HG03280 (cell line): ENCODE data around the gene SF3B3.
"Not testable (repeated sequence)": the region's sequence is repeated elsewhere in the genome, so short reads cannot be mapped to it uniquely, and the experiment has no call there.

Experiments used
- ATAC-seq: cut with Tn5 transposase; IDR thresholded peaks from one replicate; pipeline ENCODE4 v1.9.1; 2021; ENCODE audit warnings: mild to moderate bottlenecking, moderate library complexity; ENCODE audit not compliant: unreplicated experiment

The SF3B3 gene

GRCh38 chr16:70588565-70588964, 64.9 kb downstream of the SF3B3 start:
- ATAC-seq = no peak

- ATAC-seq = not testable (repeated sequence)
Measured at GRCh38 chr16:70589416-70589815, 65.8 kb downstream of the SF3B3 start.

DNA sequence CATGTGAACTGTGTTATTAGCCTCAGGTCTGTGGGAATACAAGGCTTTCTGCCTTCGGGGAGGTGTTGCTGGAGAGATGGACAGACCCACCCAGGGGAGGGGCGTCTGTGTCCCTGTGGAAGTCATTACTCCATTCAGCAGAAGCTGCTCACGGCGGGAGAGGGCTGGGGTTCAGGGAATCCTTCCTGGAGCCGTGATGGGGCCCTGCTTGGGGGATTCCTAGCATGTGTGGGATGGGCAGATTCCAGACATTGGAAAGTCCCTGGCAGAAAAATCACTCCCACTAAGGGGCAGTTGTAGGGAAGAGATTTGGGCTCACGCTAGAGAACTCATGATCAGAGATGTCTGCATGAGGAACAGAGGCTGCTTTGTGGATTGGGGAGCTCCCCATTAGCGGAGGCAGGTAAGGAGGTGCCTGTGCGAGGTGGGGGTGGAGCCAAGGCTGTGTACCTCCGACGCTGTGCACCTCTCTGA, 66.4 kb downstream of the SF3B3 start:
- ATAC-seq = no peak

DNA sequence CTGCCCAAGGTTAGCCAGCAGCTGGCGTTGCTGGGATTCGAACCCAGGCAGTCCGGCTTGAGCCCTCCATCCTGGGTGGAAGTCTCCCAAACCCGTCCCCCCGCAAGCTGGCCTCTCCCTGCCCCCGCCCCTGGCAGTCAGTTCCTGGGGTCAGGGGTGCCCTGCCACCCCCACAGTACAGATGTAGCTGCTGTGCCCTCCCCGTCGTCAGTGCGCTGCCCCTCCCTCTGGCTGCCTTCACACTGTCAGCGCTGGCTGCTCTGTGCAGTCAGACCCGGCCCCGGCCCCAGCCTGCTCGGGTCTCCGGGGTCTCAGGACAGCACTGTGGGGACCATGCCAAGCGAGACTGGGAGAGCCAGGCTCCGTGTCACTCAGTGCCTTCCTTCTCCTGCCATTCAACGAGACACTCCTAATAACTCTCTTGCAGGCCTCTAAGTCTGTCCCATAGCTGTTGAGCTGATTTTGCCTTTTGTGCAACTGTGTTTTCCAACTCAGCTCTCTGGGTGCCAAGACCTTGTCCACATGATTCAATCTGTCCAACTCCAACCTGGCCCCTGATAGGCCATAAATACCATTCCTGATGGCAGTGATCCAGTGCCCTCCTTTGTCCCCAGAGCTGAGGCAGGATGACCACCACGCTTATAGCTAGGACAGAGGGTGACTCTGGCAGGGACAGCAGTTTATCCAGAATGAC, 67.3 kb downstream of the SF3B3 start:
- no peak for ATAC-seq

GRCh38 chr16:70591615-70592014, 68.0 kb downstream of the SF3B3 start:
- no peak for ATAC-seq

DNA sequence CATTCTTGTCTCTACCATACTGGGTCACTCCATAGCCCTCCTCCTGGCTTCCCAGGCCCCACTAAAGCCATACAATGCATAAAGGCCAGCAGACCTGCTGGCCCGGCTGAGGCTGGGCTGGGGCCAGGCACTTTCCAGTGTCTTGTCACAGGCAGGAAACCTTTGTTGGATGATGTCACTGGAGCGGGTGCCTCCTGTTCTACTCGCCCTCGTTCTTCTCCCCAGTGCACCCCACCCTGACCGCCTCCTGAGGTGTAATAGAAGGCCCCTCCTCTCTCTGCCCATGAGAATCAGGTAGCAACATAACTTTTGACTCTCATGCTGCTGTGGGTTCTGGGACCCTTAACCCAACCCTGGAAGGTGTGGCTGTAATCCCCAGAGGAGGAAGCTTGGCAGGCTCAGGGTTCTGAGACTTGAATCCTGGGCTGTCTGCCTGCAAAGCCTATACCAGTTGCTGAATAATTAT, 68.5 kb downstream of the SF3B3 start:
- no peak for ATAC-seq

- no peak for ATAC-seq
Measured at GRCh38 chr16:70593544-70593943, 69.9 kb downstream of the SF3B3 start.

DNA sequence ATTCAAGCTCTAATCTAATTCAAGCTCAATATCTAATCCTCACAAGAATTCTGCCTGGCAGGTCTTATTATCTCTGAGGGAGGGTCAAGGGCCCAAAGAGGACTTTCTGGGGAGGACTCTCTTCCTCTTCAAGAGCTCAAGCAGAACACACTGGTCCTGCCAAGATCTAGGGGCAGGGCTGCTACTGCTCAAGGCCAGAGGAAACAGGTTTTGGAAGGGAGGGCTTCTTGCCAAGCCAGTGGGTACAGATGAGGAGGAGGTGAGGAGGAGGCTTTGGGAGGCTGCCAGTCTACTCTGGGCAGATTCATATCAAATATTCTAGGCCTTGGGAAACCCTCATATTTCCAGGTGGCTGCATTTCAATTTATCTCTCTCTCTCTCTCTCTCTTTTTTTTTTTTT, 71.0 kb downstream of the SF3B3 start:
- no peak for ATAC-seq

DNA sequence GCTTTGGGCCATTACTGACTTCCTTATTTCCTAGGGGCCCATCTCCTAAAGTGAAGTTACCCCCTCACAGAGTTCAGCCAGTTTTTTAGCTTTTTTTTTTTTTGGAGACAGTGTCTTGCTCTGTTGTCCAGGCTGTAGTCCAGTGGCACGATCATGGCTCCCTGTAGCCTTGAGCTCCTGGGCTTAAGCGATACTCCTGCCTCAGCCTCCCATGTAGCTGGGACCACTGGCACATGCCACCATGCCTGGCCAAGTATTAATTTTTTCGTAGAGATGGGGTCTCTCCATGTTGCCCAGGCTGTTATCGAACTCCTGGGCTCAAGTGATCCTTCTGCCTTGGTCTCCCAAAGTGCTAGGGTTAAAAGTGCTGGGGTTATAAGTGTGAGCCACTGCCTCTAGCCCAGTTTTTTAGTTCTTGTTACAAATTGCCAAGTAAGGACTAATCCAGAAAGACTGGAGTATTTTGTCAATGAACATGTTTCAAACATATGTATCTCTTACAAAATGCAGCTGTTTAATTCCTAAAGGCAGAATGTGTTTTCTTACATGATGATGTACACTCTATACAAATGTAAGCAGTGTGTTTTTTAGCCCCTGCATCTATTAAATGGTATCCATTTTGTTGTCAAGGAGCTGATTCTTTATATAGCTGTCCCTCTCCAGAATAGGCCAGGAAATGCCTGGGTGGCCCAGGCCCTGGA, 73.7 kb downstream of the SF3B3 start:
- no peak for ATAC-seq

- no peak for ATAC-seq
Measured at GRCh38 chr16:70598937-70599503, 75.4 kb downstream of the SF3B3 start.

GRCh38 chr16:70600730-70601129, 77.1 kb downstream of the SF3B3 start:
- ATAC-seq = no peak

DNA sequence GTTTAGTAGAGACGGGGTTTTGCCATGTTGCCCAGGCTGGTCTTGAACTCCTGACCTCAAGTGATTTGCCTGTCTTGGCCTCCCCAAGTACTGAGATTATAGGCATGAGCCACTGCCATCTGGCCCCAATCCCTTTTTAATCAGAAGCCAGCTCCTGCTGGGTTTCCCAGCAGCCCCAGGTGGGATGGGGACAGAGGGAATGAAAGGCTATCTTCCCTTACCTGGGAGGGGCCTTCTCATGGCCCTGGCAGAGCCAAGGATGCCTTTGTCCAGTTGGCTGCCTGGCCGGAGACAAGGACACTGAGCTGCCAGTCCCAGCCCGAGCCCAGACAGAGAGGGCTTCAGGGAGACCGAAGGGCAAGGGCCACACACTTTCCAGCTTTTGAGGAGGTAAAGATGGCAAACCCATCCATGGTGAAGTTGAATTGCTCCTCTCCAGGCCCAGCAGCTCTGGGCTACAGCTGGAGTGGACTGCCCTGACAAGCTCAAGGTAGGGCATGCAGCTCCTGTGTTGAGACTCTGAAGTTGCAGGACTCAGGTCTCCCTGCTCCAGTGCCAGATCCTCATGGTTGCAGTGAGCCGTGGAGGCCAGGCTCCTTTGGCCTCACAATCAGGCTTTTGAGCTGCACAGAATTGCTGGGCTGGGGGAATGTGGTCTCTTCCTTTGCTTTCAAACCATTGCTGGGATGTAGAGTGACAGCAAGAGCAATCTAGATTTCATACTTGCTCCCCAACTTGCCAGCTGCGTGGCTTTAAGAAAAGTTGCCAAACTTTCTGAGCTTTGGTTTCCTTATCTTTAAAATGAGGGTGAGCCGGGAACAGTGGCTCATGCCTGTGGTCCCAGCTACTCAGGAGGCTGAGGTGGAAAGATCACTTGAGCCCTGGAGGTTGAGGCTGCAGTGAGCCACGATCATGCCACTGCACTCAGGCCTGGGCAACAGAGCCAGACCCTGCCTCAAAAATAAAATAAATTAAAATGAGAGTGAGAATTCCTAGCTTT, 78.3 kb downstream of the SF3B3 start:
- no peak for ATAC-seq

DNA sequence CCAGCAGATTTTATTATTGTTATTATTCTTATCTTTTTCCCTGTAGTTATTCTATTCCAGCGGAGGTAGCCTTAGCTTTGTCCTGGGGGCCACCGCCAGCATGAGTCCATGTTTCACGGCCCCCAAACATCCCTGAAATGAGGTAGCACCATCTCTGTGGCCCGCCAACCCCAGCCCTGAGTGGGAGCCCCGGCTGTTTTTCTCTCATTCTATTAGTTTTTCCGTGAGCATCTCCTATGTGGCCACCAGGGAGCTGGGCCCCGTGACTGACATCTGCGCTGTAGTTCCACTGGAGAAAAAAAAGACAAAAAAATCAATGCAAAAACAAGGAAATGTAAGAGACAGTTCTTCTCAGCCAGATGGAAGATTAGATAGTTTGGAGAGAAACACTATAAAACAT, 79.2 kb downstream of the SF3B3 start:
- no peak for ATAC-seq

- ATAC-seq = no peak
Measured at GRCh38 chr16:70604407-70605282, 81.0 kb downstream of the SF3B3 start.

GRCh38 chr16:70605283-70605657, 81.7 kb downstream of the SF3B3 start:
- no peak for ATAC-seq

- ATAC-seq = no peak
Measured at GRCh38 chr16:70608521-70608920, 84.9 kb downstream of the SF3B3 start.

- ATAC-seq = no peak
Measured at GRCh38 chr16:70610273-70611223, 86.9 kb downstream of the SF3B3 start.

DNA sequence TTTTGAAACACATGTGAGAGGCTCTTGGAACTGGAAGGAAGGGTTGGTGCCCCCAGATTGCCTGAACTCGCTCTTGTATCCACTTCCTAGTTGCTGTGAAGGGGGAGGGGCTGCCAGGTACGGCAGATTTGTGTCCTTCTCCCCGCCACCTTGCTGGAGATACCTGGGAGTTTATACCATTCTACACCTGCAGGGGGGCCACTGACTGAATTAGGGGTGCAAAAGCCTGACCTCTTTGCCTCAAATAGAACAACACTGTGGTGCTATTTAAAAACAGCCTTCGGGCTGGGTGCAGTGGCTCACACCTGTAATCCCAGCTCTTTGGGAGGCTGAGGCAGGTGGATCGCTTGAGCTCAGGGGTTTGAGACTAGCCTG, 87.6 kb downstream of the SF3B3 start:
- ATAC-seq = no peak

- no peak for ATAC-seq
Measured at GRCh38 chr16:70611785-70612303, 88.2 kb downstream of the SF3B3 start.
